UCSD-AML1 (cell line): ENCODE measurements around the gene MAT2B.
"Not testable (repeated sequence)": the region's sequence is repeated elsewhere in the genome, so short reads cannot be mapped to it uniquely, and the experiment has no call there.

Experiments
- DNase-seq: peaks from one replicate; lab custom pipeline; 2025; ENCODE audit not compliant: unreplicated experiment; lab: John Stamatoyannopoulos, UW

Gene MAT2B

DNA sequence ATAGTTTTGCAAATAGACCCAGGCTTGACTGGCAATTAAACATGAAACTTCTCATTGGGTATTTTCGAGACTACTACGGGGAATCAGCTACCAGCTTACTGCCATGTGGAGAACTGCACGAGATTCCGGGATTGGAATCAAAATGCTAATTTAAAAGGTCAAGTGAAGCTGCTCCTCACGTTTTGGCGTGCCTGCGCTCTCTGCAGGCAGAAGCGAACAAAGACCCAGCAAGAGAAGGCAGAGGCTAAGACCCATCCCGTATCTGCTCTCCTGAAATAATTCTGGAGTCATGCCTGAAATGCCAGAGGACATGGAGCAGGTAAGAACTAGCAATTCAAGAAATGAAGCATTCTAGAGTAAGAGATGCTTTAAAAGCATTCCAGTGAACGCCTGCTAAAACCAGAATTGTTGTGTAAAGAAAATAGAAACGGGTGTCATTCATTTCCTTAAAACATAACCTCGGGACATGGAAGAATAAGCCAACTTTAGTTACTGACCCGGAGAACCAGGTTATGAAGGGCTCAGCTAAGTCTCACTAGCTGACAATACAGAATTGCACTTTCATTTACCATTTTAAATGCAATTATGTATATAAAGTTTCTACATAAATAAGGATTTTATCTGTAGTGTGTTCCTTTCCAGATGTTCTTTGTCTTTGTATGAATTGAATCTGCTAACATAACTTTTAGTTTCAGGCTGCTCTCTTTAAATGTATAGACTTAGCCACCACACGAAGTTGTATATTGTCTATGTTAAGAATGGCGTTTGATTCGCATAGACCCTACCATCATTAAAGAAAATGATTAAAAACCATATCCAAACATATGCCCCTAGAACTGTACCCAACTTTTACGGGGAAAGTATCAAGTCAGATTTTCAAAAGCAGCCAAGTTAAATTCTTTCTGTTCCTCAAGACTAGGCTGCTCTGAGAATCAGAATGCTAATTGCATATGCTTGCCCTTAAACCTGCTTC is 2.0 kb upstream of the MAT2B start:
- DNase-seq = peak; percentile 64

DNA sequence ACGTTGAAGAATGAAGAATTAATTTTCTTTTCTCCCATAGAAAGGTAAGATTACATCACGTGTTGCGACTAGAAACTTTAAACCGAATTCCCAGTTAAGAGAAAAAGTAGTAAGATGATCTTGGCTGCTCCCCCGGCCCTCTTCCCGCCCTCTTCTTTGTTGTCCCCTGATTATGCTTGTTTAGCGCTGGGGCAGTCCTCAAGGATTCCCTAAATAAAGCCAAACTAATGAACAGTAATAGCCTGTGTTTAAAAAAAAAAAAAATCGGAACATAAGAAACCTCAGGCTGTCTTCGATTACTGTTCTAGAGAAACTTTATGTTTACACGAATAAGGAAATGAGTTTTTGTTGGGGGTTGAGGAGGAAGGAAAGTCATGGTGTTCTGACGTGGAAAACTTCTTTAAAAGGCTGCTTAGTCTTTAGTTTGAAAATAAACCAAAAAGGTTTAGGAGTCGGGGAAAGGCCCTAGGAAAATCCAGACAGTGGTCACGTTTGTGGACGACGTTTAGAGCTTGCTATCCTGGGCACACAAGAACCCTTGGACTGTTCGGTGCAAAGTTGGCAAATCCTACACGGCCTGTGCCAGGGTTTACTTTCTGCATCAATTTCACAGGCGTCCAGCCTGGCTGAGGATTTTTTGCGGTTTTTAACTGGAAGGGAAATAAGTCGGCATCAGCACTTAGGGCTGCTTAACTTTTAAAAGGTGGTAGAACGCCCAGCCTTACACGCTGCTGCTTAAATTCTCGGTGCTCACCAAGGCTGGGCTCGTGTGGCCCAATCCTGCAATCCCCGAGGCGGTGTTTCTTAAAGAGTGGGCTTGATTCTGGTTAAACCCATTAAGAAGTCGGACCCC is 1.1 kb upstream of the MAT2B start:
- DNase-seq = peak; percentile 52

DNA sequence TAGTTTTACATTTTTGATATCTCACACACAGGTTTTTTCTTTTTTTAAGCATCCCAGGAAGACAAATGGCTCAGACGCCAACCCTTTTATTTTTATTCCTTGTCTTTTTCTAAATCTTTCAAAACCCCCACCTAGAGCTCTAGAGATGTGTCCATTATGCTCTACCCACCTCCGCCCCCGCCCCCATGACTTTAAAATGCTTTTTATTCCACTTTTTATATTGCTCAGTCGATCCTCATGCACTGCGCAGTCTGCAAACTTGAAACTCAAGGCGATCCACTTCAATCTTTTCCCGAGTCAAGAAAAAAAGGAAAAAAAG is 411 bp upstream of the MAT2B start:
- DNase-seq = no peak

DNA sequence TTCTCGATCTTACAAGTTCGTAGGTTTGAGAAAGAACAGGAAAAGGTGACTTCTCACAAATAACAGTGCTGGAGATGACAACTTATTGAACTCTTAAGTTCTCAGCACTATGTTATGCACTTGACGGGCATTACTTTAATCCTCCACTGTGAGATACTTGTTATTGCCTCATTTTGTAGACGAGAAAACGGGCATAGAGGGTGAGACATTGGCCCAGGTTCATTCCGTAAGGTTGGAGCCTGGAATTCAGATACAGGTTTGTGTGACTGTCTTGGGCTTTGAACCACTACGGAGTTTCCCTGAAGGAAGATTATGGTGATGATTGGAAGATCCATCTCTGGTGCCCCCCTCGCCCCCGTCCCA is 657 bp downstream of the MAT2B start:
- DNase-seq = peak; percentile 8

DNA sequence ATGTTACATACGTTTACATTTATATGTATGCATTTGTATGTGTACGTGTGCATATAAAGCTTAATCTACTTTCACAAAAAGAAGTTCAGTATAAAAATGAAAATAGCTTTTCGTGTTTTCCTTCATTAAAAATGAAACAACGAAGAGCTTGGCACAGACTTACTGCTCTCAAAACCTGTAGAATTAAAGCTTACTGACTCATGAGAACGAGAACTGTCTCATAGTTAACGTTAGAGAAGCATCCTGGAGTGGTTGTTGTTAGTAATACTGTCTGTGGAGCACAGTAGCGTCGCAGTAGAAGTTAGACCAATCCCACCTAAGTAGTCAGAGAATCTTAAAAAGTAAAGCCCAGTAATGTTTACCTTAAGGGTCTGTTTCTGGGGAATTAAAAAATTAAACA is 1.3 kb downstream of the MAT2B start:
- DNase-seq = no peak

DNA sequence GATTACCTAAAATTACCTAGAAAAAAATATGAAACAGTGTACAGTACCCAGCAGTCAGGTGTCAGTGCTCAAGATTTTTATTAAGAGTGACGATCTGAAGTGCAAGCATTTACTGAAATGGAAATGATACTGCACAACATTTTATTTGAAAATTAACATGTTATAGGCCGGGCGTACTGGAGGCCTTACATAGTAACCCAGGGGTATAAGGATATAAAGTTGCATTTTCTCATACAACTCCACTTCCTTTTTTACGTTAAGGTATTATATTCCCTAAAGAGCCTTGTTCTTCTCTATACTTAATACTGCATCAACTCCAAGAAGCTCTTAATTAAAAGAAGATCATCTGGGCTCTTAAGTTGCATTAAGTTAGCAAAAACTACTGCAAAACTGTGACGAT is 3.3 kb downstream of the MAT2B start:
- no peak for DNase-seq

DNA sequence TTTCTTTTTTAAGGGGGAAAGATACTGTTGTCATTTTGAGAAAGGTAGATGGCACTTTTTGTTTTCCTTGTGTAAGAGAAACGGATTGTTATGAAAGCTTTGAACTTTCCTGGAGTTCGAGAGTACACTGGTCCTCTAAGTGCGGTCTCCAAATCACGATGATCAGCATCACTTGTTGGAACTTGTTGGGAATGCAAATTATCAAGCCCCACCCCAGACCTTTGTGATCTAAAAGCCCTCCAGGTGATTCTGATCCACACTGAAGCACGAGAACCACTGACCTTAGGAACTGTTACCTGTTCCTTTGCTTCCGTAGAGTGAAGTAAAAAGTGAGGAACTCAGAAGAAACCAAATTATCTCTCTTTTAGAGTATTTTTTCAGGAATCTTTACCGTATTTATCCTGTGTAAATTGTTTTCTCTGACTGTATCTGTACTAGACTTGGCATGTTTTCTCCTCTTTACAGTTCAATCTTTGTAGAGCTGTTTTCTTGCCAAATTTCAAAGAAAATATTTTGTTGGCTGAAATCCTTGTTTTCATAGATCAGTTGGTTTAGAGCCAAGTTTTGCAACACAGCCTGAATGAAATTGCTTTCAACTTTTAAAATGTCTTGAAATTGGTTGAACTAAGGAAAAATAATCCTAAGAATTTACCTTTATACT is 4.0 kb downstream of the MAT2B start:
- DNase-seq = no peak

DNA sequence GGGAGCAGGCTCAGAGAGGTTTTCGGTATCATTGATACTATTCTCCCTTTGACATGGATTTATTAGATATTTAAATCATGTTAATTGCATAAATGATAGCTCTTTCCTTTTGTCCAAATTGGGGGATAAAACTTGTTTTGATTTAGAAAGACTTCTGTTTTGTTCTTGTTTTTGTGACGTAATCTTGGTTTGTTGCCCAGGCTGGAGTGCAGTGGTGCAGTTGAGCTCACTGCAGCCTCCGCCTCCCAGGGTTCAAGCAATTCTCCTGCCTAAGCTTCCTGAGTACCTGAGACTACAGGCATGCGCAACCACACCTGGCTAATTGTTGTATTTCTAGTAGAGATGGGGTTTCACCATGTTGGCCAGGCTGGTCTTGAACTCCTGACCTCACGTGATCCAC is 7.1 kb downstream of the MAT2B start:
- DNase-seq = no peak

DNA sequence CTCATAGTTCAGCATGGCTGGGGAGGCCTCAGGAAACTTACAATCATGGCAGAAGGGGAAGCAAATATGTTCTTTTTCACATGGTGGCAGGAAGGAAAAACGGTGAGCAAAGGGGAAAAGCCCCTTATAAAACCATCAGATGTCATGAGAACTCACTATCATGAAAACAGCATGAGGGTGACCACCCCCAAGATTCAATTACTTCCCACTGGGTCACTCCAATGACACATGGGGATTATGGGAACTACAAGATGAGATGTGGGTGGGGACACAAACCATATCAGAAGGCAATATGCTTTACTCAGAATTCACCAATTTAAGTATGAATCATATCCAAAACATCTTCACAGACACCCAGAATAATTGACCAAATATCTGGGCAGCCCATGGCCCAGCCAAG is 19.7 kb downstream of the MAT2B start:
- DNase-seq = no peak

DNA sequence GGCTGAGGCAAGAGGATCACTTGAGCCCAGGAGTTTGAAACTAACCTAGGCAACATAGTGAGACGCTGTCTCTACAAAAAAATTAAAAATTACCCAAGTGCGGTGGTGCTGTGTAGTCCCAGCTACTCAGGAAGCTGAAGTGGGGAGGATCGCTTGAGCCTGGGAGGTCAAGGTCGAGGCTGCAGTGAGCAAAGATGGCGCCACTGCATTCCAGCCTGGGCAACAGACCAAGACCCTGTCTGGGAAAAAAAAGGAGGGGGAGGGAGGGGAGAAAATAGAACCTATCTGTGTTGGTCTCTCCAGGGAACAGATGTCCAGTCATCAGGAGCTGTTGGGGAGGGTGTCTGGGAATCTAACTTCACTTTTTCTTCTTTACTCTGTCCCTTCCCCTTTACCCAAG is 24.3 kb downstream of the MAT2B start:
- no peak for DNase-seq

DNA sequence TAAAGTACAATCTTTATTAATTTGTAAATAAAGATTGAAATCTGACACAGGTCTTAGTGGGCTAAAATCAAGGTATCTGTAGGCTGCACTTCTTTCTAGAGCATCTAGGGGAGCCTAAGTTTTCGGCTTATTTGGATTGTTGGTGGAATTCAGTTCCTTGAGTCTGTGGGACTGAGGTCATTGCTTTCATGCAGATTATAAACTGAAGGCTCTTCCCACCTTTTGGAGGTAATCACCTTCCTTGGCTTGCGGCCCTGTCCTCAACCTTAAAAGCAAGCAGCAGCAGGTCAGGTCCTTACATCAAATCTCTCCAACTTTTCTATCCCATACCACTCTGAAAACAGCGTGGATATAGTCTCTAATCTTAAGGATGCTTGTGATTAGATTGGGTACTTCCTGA is 25.9 kb downstream of the MAT2B start:
- no peak for DNase-seq

DNA sequence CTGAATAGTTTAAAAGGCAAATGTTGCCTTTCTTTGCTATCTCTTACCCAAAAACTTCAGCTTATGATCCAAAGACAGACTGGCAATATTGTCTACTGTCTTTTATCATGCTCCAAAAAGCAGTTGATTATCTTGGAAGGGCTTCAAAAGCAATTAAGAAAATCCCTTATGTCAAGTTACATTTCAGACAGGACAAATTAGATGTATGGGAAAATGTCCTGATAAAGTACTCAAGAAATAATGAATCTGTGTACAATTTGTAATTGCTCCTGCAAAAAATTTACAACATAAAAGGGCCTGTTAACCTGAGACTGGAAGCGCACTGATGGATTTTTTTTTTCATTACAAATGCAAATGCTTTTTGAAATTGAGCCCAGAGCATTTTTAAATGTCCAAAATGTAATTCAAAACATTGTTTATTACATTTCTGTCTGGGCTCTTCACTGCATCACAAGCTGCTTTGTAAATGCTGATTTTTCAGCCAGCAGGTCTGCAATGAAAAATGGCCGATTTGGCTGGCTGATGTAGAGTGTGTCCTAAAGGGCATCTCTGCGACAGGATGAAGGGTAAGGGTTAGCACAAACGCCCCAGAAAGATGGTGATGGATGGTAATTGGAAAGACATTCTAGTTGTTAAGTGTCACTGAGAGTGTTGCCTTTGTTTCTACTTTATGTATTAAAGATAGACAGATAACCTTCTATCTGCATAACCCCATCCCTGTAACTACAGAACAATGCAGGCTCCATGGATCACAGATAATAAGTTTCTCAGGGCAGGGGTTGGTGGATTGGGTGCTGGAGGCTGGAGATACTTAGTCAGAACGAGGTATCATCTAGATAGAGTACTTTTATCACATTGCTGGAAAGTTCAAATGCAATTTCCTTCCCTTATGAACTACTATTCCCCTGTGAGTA is 27.0 kb downstream of the MAT2B start:
- DNase-seq = no peak

DNA sequence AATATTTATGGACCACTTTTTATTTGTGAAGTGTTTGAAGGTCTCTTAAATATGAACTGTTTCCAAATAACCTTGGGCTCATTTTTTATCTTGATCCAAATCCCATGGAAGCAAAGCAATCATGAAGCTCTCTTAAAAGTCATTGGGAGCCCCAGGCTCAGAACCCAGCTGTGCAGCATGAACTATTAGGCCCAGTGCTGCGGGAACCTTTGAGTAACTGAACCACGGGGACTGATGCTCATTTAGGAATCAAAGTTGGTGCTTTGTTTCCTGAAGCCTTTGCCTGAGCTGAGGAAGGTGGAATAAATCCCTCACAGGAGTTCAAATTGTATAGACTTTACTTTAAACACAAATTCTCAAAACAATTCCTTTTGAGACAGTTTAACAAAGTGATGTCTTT is 27.8 kb downstream of the MAT2B start:
- DNase-seq = no peak

DNA sequence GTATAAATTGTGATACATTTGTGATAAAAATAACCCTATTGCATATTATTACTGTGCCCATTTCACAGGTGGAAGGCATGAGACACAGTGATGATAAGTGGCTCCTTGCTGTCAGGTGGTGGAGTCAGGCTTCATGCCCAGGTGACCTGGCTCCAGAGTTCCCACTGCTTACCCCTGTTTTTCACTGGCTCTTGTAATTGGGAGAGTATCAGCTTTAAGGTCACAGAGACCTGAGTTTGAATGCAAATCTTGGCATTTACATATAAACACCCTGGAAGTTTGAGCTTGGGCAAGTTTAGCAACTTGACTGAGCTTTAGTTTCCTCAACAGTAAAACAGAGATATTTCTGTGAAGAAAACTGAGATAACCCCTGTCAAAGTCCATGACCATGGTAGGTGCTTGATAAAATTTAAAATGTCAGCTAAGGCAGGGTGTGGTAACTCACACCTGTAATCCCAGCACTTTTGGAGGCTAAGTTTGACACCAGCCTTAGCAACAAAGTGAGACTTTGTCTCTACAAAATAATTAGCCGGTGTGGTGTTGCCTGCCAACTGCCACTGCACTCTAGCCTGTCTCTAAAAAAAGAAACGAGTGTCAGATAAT is 29.2 kb downstream of the MAT2B start:
- DNase-seq = no peak

DNA sequence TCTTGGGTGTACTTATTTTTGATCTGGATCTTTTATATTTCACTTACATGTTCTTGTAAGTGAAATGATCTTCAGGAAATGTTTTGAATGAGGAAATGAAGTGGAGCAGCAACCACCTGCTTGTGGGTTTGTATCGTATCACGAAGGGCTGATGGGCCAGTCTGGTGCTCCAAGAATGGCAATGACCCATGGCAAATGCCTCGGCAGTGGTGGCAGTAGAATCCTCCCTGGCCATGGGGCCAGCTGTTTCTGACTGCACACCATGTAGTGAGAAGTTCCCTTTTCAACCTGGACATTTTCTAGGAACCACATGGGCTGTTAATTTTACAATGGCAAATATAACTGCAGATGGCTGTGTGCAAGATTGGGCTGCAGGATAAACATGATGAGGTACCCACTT is 29.9 kb downstream of the MAT2B start:
- no peak for DNase-seq

DNA sequence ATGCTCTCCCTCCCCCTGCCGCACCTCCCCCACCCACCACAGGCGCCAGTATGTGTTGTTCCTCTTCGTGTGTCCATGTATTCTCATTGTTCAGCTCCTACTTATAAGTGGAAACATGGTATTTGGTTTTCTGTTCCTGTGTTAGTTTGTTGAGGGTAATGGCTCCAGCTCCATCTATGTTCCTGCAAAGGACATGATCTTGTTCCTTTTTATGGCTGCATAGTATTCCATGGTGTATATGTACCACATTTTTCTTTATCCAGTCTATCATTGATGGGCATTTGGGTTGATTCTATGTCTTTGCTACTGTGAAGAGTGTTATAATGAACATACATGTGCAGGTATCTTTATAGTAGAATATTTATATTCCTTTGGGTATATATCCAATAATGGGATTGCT is 31.0 kb downstream of the MAT2B start:
- DNase-seq = not testable (repeated sequence)

DNA sequence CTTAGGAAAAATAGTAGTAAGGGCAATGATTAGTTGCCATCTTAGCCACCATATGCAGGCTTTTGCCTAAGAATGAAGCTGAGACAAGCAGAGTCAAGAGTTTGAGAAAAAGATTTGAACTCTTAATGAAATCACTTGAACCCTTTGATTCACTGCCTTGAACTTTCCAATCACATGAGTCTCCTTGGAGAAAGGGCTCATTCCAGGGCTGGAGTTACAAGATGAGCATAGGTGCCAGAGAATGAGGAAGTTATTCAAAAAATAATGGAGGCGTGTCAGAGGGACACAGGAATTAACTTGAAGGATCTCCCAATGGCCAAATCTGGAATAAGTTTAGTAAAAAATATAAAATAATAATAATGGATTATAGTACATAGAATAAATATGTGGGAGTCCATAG is 35.3 kb downstream of the MAT2B start:
- no peak for DNase-seq

DNA sequence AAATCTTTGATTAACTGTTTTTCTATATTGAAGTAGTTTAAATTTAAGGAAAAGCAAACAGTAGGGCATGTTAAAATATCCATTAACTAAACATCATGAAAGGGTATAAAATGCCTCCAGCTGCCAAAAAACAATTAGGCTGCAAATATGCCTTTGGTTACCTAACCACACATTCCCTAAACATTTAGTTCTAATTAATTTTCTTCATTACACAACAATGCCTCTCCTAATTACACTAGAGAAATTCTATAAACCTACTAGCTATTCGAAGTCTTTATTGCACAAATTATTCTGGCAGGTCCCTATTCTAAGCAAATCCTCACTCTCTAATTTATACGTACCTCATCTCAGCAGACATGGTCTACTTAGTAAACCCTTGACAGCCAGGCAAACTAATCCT is 37.4 kb downstream of the MAT2B start:
- no peak for DNase-seq

DNA sequence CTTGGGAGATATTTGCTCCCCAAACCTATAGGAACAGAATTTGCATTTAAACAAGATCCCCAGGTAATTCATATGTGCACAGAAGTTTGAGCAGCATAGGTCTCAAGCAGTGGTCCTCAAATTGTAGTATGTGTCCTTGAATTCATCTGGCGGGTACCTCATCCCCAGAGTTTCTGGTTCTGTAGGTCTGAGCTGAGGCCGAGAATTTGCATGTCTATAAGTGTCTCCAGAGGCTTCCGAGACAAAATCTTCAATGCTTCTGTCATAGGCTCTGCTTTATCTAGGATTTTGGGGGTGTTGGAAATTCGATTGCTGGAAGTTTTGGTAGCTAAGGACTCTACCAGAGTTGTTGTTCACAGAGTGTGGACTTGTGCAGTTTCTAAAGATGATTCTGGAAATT is 38.6 kb downstream of the MAT2B start:
- DNase-seq = no peak

DNA sequence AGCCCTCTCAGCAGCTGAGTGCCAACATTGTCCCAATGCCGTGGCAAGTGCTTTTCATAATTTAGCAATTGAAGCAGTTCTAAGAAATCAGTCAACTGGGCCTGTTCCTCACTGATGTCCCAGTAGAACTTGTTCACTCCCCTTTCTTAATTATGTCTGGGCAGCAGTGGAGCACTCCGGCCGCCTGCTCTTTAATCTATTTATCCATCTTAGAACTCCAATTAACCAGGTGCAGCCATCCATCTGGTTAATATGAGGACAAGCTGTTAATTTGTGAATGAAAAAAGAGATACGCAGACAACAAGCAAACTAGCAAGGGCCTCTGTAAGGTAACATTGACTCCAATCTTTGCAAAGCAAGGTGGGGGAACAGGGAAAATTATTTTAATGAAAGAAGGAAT is 39.4 kb downstream of the MAT2B start:
- no peak for DNase-seq
